ENCODE data around the gene PRPH2. TPM values are rescaled to one million over a fixed set of nuclear protein-coding genes. Genes with fewer than 3 reads are reported as not detected.

PRPH2 gene
- total and polyA plus RNA-seq, 2 donors (not counting 3 experiments of a cell fraction or from before 2014, with no cell fraction given): 0.40 to 0.46 TPM

- ChIA-PET CTCF (interaction anchor here (1.2 to 1.7 kb wide), 2 partner anchors 13 to 21 kb away, joined by 3 read pairs; partner anchors contain the start of gene BICRAL), POLR2A (no interaction called here)
- FAIRE-seq: no peak
- Histone ChIP-seq H3K9me3 (replicated peaks; ENCODE audit: control insufficient read depth, insufficient read depth, low read length) (no peaks in the 10 kb centered on the region), H3K27me3 (ENCODE audit: control insufficient read depth in 2 of 2, insufficient read depth in 2 of 2, low read length in 2 of 2) (no peaks in the 10 kb centered on the region), H3K27ac (ENCODE audit: insufficient read depth, low read depth, low read length) (no peak overlapping the region), H3K36me3 (ENCODE audit: control insufficient read depth in 2 of 2, extremely low read depth in 1 of 2, insufficient read depth in 2 of 2, low read length in 2 of 2) (no peaks in the 10 kb centered on the region), H3K4me1 (ENCODE audit: control insufficient read depth, extremely low read depth, insufficient read depth, low read length) (peaks cover 6% of the 10 kb centered on the region), H4K20me1 (replicated peaks; ENCODE audit: control insufficient read depth, extremely low read depth, insufficient read depth, low read length) (no peaks in the 10 kb centered on the region), H3K9me1 (replicated peaks; ENCODE audit: control insufficient read depth, extremely low read depth, insufficient read depth, low read length) (no peaks in the 10 kb centered on the region), H2AFZ (ENCODE audit: low read depth, low read length) (no peak overlapping the region), H3K4me2 (ENCODE audit: insufficient read depth, low read length) (no peak overlapping the region), H3K9ac (replicated peaks; ENCODE audit: extremely low read depth, insufficient read depth, low read length) (no peak overlapping the region), H3K79me2 (ENCODE audit: control insufficient read depth, insufficient read depth, low read length) (no peaks in the 10 kb centered on the region), H3K4me3 (replicated peaks in 1 of 3; ENCODE audit: insufficient read depth in 1 of 3, low read depth in 1 of 3, low read length in 3 of 3) (no peak overlapping the region)
- TF ChIP-seq POLR2A (IDR thresholded peaks at IDR 0.05; ENCODE audit: low read depth, low read length) (no peak), EZH2 (IDR thresholded peaks at IDR 0.05; ENCODE audit: borderline replicate concordance, low read depth, low read length, severe bottlenecking) (no peak), GATA2 (IDR thresholded peaks at IDR 0.05; ENCODE audit: insufficient read depth, insufficient read length, low read depth, low read length) (no peak), JUN (IDR thresholded peaks at IDR 0.05; ENCODE audit: borderline replicate concordance, insufficient read depth, insufficient read length, low read depth) (no peak), MYC (IDR thresholded peaks at IDR 0.05; ENCODE audit: low read depth, low read length) (no peak), FOS (IDR thresholded peaks at IDR 0.05; ENCODE audit: borderline replicate concordance, insufficient read depth, low read length) (no peak), POLR2AphosphoS5 (IDR thresholded peaks at IDR 0.05; ENCODE audit: insufficient read depth, low read depth, low read length) (no peak)
- TF ChIP-seq, protein P1, sequence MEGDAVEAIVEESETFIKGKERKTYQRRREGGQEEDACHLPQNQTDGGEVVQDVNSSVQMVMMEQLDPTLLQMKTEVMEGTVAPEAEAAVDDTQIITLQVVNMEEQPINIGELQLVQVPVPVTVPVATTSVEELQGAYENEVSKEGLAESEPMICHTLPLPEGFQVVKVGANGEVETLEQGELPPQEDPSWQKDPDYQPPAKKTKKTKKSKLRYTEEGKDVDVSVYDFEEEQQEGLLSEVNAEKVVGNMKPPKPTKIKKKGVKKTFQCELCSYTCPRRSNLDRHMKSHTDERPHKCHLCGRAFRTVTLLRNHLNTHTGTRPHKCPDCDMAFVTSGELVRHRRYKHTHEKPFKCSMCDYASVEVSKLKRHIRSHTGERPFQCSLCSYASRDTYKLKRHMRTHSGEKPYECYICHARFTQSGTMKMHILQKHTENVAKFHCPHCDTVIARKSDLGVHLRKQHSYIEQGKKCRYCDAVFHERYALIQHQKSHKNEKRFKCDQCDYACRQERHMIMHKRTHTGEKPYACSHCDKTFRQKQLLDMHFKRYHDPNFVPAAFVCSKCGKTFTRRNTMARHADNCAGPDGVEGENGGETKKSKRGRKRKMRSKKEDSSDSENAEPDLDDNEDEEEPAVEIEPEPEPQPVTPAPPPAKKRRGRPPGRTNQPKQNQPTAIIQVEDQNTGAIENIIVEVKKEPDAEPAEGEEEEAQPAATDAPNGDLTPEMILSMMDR (IDR thresholded peaks at IDR 0.05; ENCODE audit: extremely low read depth in 1 of 2, insufficient read depth in 1 of 2, low read depth in 1 of 2, low read length in 2 of 2): no peak
- TF ChIP-seq, protein P2, sequence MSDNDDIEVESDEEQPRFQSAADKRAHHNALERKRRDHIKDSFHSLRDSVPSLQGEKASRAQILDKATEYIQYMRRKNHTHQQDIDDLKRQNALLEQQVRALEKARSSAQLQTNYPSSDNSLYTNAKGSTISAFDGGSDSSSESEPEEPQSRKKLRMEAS (IDR thresholded peaks at IDR 0.05; ENCODE audit: insufficient read depth, insufficient read length): no peak
- dilution Hi-C loops (cut with MboI; ENCODE audit: extremely low pct_ligation_motif_present, low sequenced_read_pairs): no loop called here
- no TSS peak for BruUV-seq (replicated peaks)
- no peak for DNase-seq (ENCODE audit: low read depth, low spot score)
- intact Hi-C loops (cut with micrococcal nuclease): no loop called here
Observed at GRCh38 chr6:42761287-42762067, 39.1 kb upstream of the PRPH2 start.

All from endothelial cell of umbilical vein (primary cell).